Gastroesophageal sphincter (tissue), 4 donors: ENCODE measurements around the gene DFFB. TPM values are rescaled to one million over a fixed set of nuclear protein-coding genes. Genes with fewer than 3 reads are reported as not detected.

ENCODE experiments used
- ATAC-seq: fragments of 150-250 bp; one replicate; pipeline ENCODE4 v1.9.1; 2016; ENCODE audit warnings: mild to moderate bottlenecking, moderate library complexity
- H3K27ac ChIP-seq, 4 donors: fragments of 200-600 bp; sonication (generic) in 3 of 4; 1 replicate in 3 of 4; 2 replicates in 1 of 4; pipeline ENCODE4 v1.5.1; 2016 to 2019
- H3K27me3 ChIP-seq: fragments of 200-600 bp; sonication (generic); one replicate; pipeline ENCODE4 v1.5.1; 2019
- H3K36me3 ChIP-seq, 2 donors: fragments of 200-600 bp; sonication (generic); one replicate each; pipeline ENCODE4 v1.5.1; 2019; ENCODE audit warnings: control low read depth in 1 of 2
- H3K4me1 ChIP-seq, 3 donors: fragments of 200-600 bp; sonication (generic); 1 replicate in 2 of 3; 2 replicates in 1 of 3; pipeline ENCODE4 v1.5.1; 2016 to 2019; ENCODE audit warnings: control low read depth in 2 of 3
- H3K4me3 ChIP-seq, 2 donors: fragments of 200-600 bp; sonication (generic); one replicate each; pipeline ENCODE4 v1.5.1; 2019; ENCODE audit warnings: mild to moderate bottlenecking in 1 of 2, moderate library complexity in 1 of 2
- H3K9me3 ChIP-seq, 3 donors: fragments of 200-600 bp; sonication (generic); one replicate each; pipeline ENCODE4 v1.5.1; 2017 to 2019; ENCODE audit warnings: control low read depth in 2 of 3
- CTCF ChIP-seq, 4 experiments: fragments of 200-600 bp in 2 of 4; fragments of 450-650 bp in 2 of 4; sonication (generic) in 1 of 4; IDR thresholded peaks; one replicate each; pipeline ENCODE4 v1.5.1; 2017 to 2019; ENCODE audit warnings: antibody characterized with exemption in 4 of 4, mild to moderate bottlenecking in 2 of 4, moderate library complexity in 2 of 4
- EP300 ChIP-seq: sonication (generic); formaldehyde crosslinking; IDR thresholded peaks from one replicate; pipeline ENCODE4 v1.6.1; 2017; ENCODE audit warnings: antibody characterized with exemption, mild to moderate bottlenecking
- POLR2A ChIP-seq, 2 donors: fragments of 450-650 bp; IDR thresholded peaks; one replicate each; pipeline ENCODE4 v1.6.1; 2017; ENCODE audit warnings: antibody characterized with exemption in 2 of 2, mild to moderate bottlenecking in 2 of 2, moderate library complexity in 1 of 2
- POLR2AphosphoS5 ChIP-seq: sonication (generic); formaldehyde crosslinking; IDR thresholded peaks from one replicate; pipeline ENCODE4 v1.6.1; 2017; ENCODE audit warnings: antibody characterized with exemption
- WGBS, 2 donors: methylation state at CpG; one replicate each; pipeline ENCODE4 v1.1.5; 2018; ENCODE audit warnings: low coverage in 1 of 2; 5-methylcytosine and 5-hydroxymethylcytosine counted together
- total RNA-seq, 4 donors: library from RNA; depleted of rRNA; stranded (reverse); fragments of >200 nt; gene quantifications; one replicate each; pipeline ENCODE4 v1.1.0, GENCODE V29; 2016

The DFFB gene
- total RNA-seq, 4 donors from 2014 or later = 1.9 to 14.6 (median 7.7) TPM

GRCh38 chr1:3904006-3904842, 46.9 kb downstream of the DFFB start:
- no peak overlapping the region for H3K4me3 ChIP-seq
- no peaks in the 10 kb centered on the region for H3K9me3 ChIP-seq
- H3K27ac ChIP-seq = no peak overlapping the region
- TF ChIP-seq EP300 = no peak
- no peak for TF ChIP-seq POLR2AphosphoS5
- TF ChIP-seq CTCF (IDR thresholded peaks at IDR 0.05) = no peak
- no peak for TF ChIP-seq POLR2A (IDR thresholded peaks at IDR 0.05)
- H3K36me3 ChIP-seq = no peaks in the 10 kb centered on the region
- peaks cover 0 to 13% (median 5%) of the 10 kb centered on the region in 3 donors for H3K4me1 ChIP-seq
- no peak for ATAC-seq
- WGBS, 2 donors = 72 to 80% methylated on average over 4 to 5 of the region's 24 CpGs
- H3K27me3 ChIP-seq = no peaks in the 10 kb centered on the region

DNA sequence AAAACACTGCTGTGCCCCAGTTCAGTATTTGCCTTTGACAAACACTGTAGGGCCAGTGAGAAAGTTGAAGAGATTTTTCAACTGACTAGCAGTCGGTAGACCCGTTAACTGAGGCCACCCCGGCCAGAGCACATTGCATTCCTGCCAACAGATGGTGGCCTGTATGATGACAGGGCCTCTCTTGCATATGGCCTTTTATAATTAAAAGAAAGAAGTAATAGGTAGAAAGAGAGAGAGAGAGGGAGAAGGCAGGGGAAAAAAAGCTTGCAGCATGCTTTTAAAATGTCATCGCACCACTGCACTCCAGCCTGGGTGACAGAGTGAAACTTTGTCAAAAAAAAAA, 47.5 kb downstream of the DFFB start:
- TF ChIP-seq EP300 (no peak), CTCF (IDR thresholded peaks at IDR 0.05) (no peak), POLR2A (IDR thresholded peaks at IDR 0.05) (no peak), POLR2AphosphoS5 (no peak)
- Histone ChIP-seq H3K36me3 (no peaks in the 10 kb centered on the region), H3K4me1 (peaks cover 0 to 7% (median 3%) of the 10 kb centered on the region in 3 donors), H3K27ac (no peak overlapping the region), H3K27me3 (peaks cover 4% of the 10 kb centered on the region), H3K4me3 (no peak overlapping the region), H3K9me3 (no peaks in the 10 kb centered on the region)
- 93% methylated on average over 3 to 4 of the region's 4 CpGs for WGBS, 2 donors
- no peak for ATAC-seq

DNA sequence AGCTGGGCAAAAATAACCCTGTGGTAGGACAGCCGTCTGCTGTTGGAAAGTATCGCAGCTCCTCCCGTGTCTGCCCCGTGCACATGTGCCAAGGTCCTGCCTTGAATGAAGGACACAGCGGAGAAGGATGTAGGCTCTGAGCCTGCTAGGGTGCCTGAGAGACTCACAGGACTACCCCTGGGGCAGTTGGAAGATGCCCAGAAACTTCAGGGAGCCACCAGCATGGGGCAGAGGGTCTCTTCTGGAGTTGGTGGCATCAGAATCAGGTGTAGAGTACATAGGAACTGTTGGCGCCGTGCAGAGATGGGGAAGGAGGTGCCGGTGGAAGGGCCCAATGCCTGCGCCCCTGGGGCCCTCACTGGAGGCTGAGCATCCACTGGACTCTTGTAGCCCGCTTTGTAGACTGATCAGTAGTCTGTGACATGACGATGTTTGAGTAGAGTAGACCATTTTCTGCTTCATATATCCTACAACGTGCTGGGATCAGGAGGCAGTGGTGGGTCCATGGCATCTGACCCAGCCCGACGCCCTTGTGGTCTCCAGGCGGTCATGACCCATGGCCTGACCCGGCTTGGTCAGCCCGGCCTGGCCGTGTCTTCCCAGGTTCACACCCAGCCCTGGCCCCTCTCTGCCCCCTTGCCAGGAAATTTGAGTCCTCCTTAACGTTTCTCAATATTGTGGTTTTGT, 48.1 kb downstream of the DFFB start:
- Histone ChIP-seq H3K4me1 (peaks cover 0 to 7% (median 3%) of the 10 kb centered on the region in 3 donors), H3K9me3 (no peaks in the 10 kb centered on the region), H3K36me3 (no peaks in the 10 kb centered on the region), H3K4me3 (no peak overlapping the region), H3K27ac (no peak overlapping the region), H3K27me3 (peaks cover 10% of the 10 kb centered on the region)
- 83 to 87% methylated on average over 10 to 13 of the region's 19 CpGs for WGBS, 2 donors
- ATAC-seq = no peak
- no peak for TF ChIP-seq POLR2AphosphoS5
- TF ChIP-seq POLR2A (IDR thresholded peaks at IDR 0.05) = no peak
- TF ChIP-seq CTCF (IDR thresholded peaks at IDR 0.05) = no peak
- TF ChIP-seq EP300 = no peak

GRCh38 chr1:3905953-3906671, 48.8 kb downstream of the DFFB start:
- no peak overlapping the region for H3K4me3 ChIP-seq
- H3K27ac ChIP-seq = no peak overlapping the region
- TF ChIP-seq POLR2AphosphoS5 = no peak
- no peak for TF ChIP-seq CTCF (IDR thresholded peaks at IDR 0.05)
- no peak for TF ChIP-seq POLR2A (IDR thresholded peaks at IDR 0.05)
- no peak for TF ChIP-seq EP300
- H3K36me3 ChIP-seq = no peaks in the 10 kb centered on the region
- H3K4me1 ChIP-seq = peaks cover 0 to 14% (median 6%) of the 10 kb centered on the region in 3 donors
- H3K27me3 ChIP-seq = peaks cover 17% of the 10 kb centered on the region
- ATAC-seq = no peak
- no peaks in the 10 kb centered on the region for H3K9me3 ChIP-seq
- whole genome bisulfite sequencing, 2 donors = 91 to 97% methylated on average over 5 to 9 of the region's 18 CpGs
